Measurements from ENCODE around the gene ZBTB8A.

DNA sequence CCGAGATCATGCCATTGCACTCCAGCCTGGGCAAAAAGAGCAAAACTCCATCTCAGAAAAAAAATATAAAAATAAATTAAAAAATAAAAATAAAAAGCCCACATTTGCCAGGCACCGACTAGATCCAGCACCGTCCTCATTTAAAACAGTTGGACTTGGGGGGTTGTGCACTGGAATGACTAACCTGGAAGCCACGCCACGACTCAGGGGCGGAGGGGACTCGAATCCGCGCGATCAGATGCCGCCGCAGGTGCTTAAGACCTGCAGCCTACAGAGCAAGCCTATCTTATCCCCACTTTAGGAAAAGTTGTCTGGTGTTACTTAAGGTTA is 72.6 kb downstream of the ZBTB8A start:
- TF ChIP-seq, protein P1, sequence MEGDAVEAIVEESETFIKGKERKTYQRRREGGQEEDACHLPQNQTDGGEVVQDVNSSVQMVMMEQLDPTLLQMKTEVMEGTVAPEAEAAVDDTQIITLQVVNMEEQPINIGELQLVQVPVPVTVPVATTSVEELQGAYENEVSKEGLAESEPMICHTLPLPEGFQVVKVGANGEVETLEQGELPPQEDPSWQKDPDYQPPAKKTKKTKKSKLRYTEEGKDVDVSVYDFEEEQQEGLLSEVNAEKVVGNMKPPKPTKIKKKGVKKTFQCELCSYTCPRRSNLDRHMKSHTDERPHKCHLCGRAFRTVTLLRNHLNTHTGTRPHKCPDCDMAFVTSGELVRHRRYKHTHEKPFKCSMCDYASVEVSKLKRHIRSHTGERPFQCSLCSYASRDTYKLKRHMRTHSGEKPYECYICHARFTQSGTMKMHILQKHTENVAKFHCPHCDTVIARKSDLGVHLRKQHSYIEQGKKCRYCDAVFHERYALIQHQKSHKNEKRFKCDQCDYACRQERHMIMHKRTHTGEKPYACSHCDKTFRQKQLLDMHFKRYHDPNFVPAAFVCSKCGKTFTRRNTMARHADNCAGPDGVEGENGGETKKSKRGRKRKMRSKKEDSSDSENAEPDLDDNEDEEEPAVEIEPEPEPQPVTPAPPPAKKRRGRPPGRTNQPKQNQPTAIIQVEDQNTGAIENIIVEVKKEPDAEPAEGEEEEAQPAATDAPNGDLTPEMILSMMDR (IDR thresholded peaks at IDR 0.05 in 4 of 5, conservative IDR thresholded peaks at IDR 0.05 in 1 of 5), result no peak
- TF ChIP-seq POLR2A (IDR thresholded peaks at IDR 0.05), result no peak
